Hepatocyte (in vitro differentiated cells): ENCODE results near the gene MACROD2.

ENCODE experiments used
- EZH2phosphoT487 ChIP-seq: fragments of 200-600 bp; sonication (generic); IDR thresholded peaks from one replicate; pipeline ENCODE4 v1.6.1; 2018; ENCODE audit warnings: antibody characterized with exemption, mild to moderate bottlenecking, low read depth, moderate library complexity; ENCODE audit not compliant: unreplicated experiment, severe bottlenecking
- TF ChIP-seq, protein P1 (sequence below): fragments of 200-600 bp; sonication (generic); IDR thresholded peaks from 2 replicates; pipeline ENCODE4 v1.5.1; 2016; ENCODE audit warnings: antibody characterized with exemption, mild to moderate bottlenecking; ENCODE audit not compliant: poor library complexity

DNA sequence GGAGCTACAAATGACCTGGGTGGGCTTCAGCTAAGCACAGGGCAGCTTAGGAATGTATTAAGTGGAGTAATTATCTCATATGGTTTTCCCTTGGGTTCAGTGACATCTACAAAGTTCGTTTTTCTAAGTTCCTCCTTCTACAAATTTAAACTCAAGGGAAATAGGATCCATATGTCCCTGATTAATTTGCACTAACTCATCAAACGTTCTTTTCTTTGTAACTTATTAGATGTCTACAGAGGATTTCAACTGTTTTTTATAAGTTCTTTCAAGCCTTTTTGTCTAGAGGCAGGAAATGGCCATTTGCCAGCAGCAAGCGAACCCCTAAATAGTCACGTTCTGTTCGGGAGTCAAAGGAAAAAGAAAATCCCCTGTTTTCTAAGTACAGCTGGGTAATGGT, 1517.6 kb downstream of the MACROD2 start:
- TF ChIP-seq, protein P1, sequence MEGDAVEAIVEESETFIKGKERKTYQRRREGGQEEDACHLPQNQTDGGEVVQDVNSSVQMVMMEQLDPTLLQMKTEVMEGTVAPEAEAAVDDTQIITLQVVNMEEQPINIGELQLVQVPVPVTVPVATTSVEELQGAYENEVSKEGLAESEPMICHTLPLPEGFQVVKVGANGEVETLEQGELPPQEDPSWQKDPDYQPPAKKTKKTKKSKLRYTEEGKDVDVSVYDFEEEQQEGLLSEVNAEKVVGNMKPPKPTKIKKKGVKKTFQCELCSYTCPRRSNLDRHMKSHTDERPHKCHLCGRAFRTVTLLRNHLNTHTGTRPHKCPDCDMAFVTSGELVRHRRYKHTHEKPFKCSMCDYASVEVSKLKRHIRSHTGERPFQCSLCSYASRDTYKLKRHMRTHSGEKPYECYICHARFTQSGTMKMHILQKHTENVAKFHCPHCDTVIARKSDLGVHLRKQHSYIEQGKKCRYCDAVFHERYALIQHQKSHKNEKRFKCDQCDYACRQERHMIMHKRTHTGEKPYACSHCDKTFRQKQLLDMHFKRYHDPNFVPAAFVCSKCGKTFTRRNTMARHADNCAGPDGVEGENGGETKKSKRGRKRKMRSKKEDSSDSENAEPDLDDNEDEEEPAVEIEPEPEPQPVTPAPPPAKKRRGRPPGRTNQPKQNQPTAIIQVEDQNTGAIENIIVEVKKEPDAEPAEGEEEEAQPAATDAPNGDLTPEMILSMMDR = no peak
- no peak for TF ChIP-seq EZH2phosphoT487
